PC-3 (cell line): Measurements from ENCODE around the gene PCNX3.

Source experiments
- CTCF ChIP-seq: fragments of 300-600 bp; sonication (generic); conservative IDR thresholded peaks from 2 replicates; pipeline ENCODE4 v1.5.1; 2017; ENCODE audit warnings: antibody characterized with exemption, low read depth, mild to moderate bottlenecking, low read length
- EZH2phosphoT487 ChIP-seq: fragments of 300-600 bp; sonication (generic); IDR thresholded peaks from 2 replicates; pipeline ENCODE4 v1.6.1; 2018; ENCODE audit warnings: mild to moderate bottlenecking, antibody characterized with exemption, low read length, borderline replicate concordance

GRCh38 chr11:65672982-65673381 lies 57.4 kb downstream of the PCNX3 start:
- TF ChIP-seq CTCF (no peak), EZH2phosphoT487 (no peak)
